ENCODE measurements around the gene CHRNA4. TPM values are rescaled to one million over a fixed set of nuclear protein-coding genes. Genes with fewer than 3 reads are reported as not detected.

CHRNA4 gene
- total RNA-seq, 1 donor from 2014 or later: 0.63 TPM

- Mint-ChIP-seq H3K36me3 (no peaks in the 10 kb centered on the region), H3K4me3 (no peak overlapping the region), H3K27me3 (ENCODE audit: low read depth) (peaks cover 23% of the 10 kb centered on the region), H3K27ac (no peak overlapping the region), H3K9me3 (no peaks in the 10 kb centered on the region), H3K4me1 (peaks cover 1% of the 10 kb centered on the region)
- DNase-seq (ENCODE audit: low spot score in 2 of 2, unreplicated experiment in 2 of 2): no peak
- no peak for TF ChIP-seq CTCF (IDR thresholded peaks at IDR 0.05; ENCODE audit: unreplicated experiment)
These were observed 67.1 kb downstream of the CHRNA4 start for GRCh38 chr20:63293871-63294535.

- H3K27ac Mint-ChIP-seq: no peak overlapping the region
- peaks cover 1% of the 10 kb centered on the region for H3K4me1 Mint-ChIP-seq
- no peak for DNase-seq (ENCODE audit: low spot score in 2 of 2, unreplicated experiment in 2 of 2)
- no peak overlapping the region for H3K4me3 Mint-ChIP-seq
- no peaks in the 10 kb centered on the region for H3K9me3 Mint-ChIP-seq
- TF ChIP-seq CTCF (IDR thresholded peaks at IDR 0.05; ENCODE audit: unreplicated experiment): no peak
- peaks cover 20% of the 10 kb centered on the region for H3K27me3 Mint-ChIP-seq (ENCODE audit: low read depth)
- peaks cover 2% of the 10 kb centered on the region for H3K36me3 Mint-ChIP-seq
These were observed 67.7 kb downstream of the CHRNA4 start for GRCh38 chr20:63293456-63293855.

Other genes starting within 250 kb of the CHRNA4 start
- 49.3 to 52.9 TPM (median 50.1 TPM) in 3 replicates for gene YTHDF1, start 145.2 kb downstream of the CHRNA4 start, total RNA-seq
- 0.36 to 0.84 TPM (median 0.50 TPM) in 3 replicates for gene BIRC7, start 125.4 kb downstream of the CHRNA4 start, total RNA-seq
- 16.1 to 18.4 TPM (median 16.8 TPM) in 3 replicates for gene NKAIN4, start 106.9 kb downstream of the CHRNA4 start, total RNA-seq
- gene ARFGAP1, start 88.5 kb downstream of the CHRNA4 start, total RNA-seq: 193 to 210 TPM (median 208 TPM) in 3 replicates
- gene COL20A1, start 68.2 kb downstream of the CHRNA4 start, total RNA-seq: 0.16 to 0.25 TPM in 2 of 3 replicates, not detected in the other
- 9.7 to 11.8 TPM (median 10.0 TPM) in 3 replicates for gene KCNQ2, start 111.3 kb upstream of the CHRNA4 start, total RNA-seq
- gene EEF1A2, start 137.7 kb upstream of the CHRNA4 start, total RNA-seq: 14.4 to 15.6 TPM (median 14.6 TPM) in 3 replicates
- gene PPDPF, start 159.4 kb upstream of the CHRNA4 start, total RNA-seq: 258 to 271 TPM (median 269 TPM) in 3 replicates
- 0.11 to 0.18 TPM in 2 of 3 replicates, not detected in the other for gene PTK6, start 176.0 kb upstream of the CHRNA4 start, total RNA-seq
- not detected in 3 replicates for gene SRMS, start 186.4 kb upstream of the CHRNA4 start, total RNA-seq
- gene FNDC11, start 192.8 kb upstream of the CHRNA4 start, total RNA-seq: 0.86 to 1.4 TPM (median 1.1 TPM) in 3 replicates
- gene HELZ2, start 212.9 kb upstream of the CHRNA4 start, total RNA-seq: 35.1 to 44.4 TPM (median 40.0 TPM) in 3 replicates

Data from mesothelial cell of epicardium (in vitro differentiated cells).